MM.1S (cell line): ENCODE measurements around the gene CGN.

ENCODE experiments used
- DNase-seq: peaks from one replicate; pipeline ENCODE4 v3.0.0-alpha.2; 2015
- H2AFZ ChIP-seq: fragments of 300-600 bp; sonication (generic); 2 replicates; pipeline ENCODE4 v1.6.0; 2016; ENCODE audit warnings: antibody characterized with exemption, low read length
- H3F3A ChIP-seq: fragments of 300-600 bp; sonication (generic); 2 replicates; pipeline ENCODE4 v1.6.1; 2016; ENCODE audit warnings: mild to moderate bottlenecking, antibody characterized with exemption, low read length, moderate library complexity, mixed read lengths; ENCODE audit not compliant: insufficient read depth
- H3K27ac ChIP-seq: fragments of 300-600 bp; sonication (generic); 2 replicates; pipeline ENCODE4 v1.5.1; 2016; ENCODE audit warnings: mild to moderate bottlenecking, low read length
- H3K27me3 ChIP-seq: fragments of 300-600 bp; sonication (generic); replicated peaks from 2 replicates; pipeline ENCODE4 v1.6.0; 2016; ENCODE audit warnings: low read length; ENCODE audit not compliant: insufficient read depth
- H3K36me3 ChIP-seq: fragments of 300-600 bp; sonication (generic); replicated peaks from 2 replicates; pipeline ENCODE4 v1.6.1; 2016; ENCODE audit warnings: mild to moderate bottlenecking, low read length, mixed read lengths; ENCODE audit not compliant: insufficient read depth
- H3K4me1 ChIP-seq: fragments of 300-600 bp; sonication (generic); 2 replicates; pipeline ENCODE4 v1.6.1; 2016; ENCODE audit warnings: low read length, mixed read lengths
- H3K4me2 ChIP-seq: fragments of 300-600 bp; sonication (generic); 2 replicates; pipeline ENCODE4 v1.6.0; 2016; ENCODE audit warnings: low read depth, low read length
- H3K4me3 ChIP-seq: fragments of 300-600 bp; sonication (generic); 2 replicates; pipeline ENCODE4 v1.5.1; 2016; ENCODE audit warnings: low read length, mixed read lengths
- H3K79me2 ChIP-seq: fragments of 300-600 bp; sonication (generic); 2 replicates; pipeline ENCODE4 v1.6.1; 2016; ENCODE audit warnings: mixed run types, low read length, mixed read lengths
- H3K9ac ChIP-seq: fragments of 300-600 bp; sonication (generic); 2 replicates; pipeline ENCODE4 v1.6.1; 2016; ENCODE audit warnings: low read length, mixed read lengths
- H3K9me2 ChIP-seq: fragments of 300-600 bp; sonication (generic); replicated peaks from 2 replicates; pipeline ENCODE4 v1.6.1; 2016; ENCODE audit warnings: mild to moderate bottlenecking, low read length, mixed read lengths; ENCODE audit not compliant: insufficient read depth
- H3K9me3 ChIP-seq: fragments of 300-600 bp; sonication (generic); replicated peaks from 2 replicates; pipeline ENCODE4 v1.6.1; 2016; ENCODE audit warnings: mild to moderate bottlenecking, low read length, mixed read lengths; ENCODE audit not compliant: insufficient read depth
- H4K20me1 ChIP-seq: fragments of 300-600 bp; sonication (generic); 2 replicates; pipeline ENCODE4 v1.6.1; 2016; ENCODE audit warnings: mild to moderate bottlenecking, low read length, moderate library complexity, mixed read lengths; ENCODE audit not compliant: insufficient read depth
- CTCF ChIP-seq: fragments of 300-600 bp; sonication (generic); IDR thresholded peaks from 2 replicates; pipeline ENCODE4 v1.5.1; 2016; ENCODE audit warnings: antibody characterized with exemption, low read length, mixed read lengths
- EZH2 ChIP-seq: fragments of 300-600 bp; sonication (generic); optimal IDR thresholded peaks from 2 replicates; pipeline ENCODE3; 2017; ENCODE audit warnings: low read depth, mild to moderate bottlenecking, antibody characterized with exemption, low read length, mixed read lengths
- EZH2phosphoT487 ChIP-seq: fragments of 300-600 bp; sonication (generic); IDR thresholded peaks from 2 replicates; pipeline ENCODE4 v1.6.1; 2018; ENCODE audit warnings: antibody characterized with exemption, low read length

Gene CGN

DNA sequence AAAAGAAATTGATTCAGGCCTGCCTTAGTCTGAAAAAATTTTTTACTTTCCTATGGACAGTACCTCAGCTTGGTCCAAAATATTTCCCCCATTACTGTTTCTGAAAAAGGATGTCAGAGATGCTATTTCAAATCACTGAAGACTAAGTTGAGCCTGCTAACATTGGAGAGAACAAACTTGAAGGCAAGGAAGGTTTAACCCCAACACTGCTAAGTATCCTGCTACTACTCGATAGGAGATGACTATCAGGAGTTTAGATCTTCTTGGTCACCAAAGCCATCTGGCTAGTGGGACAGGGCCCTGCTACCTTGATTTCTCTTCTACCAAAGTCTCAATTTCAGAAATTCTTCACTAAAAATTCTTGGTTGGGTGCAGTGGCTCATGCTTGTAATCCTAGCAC lies 29.2 kb upstream of the CGN start:
- Histone ChIP-seq H4K20me1 (no peaks in the 10 kb centered on the region), H3K4me3 (no peak overlapping the region), H3K27ac (no peak overlapping the region), H3K9me2 (no peaks in the 10 kb centered on the region), H3K4me1 (peaks cover 6% of the 10 kb centered on the region; the same call in 1 of the 2 replicates), H3K36me3 (no peaks in the 10 kb centered on the region), H3K9me3 (no peaks in the 10 kb centered on the region), H3F3A (no peaks in the 10 kb centered on the region), H3K4me2 (no peak overlapping the region), H3K79me2 (no peaks in the 10 kb centered on the region), H2AFZ (no peak overlapping the region), H3K9ac (no peak overlapping the region), H3K27me3 (no peaks in the 10 kb centered on the region)
- DNase-seq: no peak
- TF ChIP-seq EZH2phosphoT487 (no peak), CTCF (no peak), EZH2 (no peak)

- Histone ChIP-seq H3K4me1 (peaks cover 4% of the 10 kb centered on the region; the same call in 1 of the 2 replicates), H3K4me3 (no peak overlapping the region), H3K9ac (no peak overlapping the region), H3K36me3 (no peaks in the 10 kb centered on the region), H3K27me3 (no peaks in the 10 kb centered on the region), H3K27ac (no peak overlapping the region), H3K79me2 (no peaks in the 10 kb centered on the region), H3K9me3 (no peaks in the 10 kb centered on the region), H4K20me1 (no peaks in the 10 kb centered on the region), H3K9me2 (no peaks in the 10 kb centered on the region), H2AFZ (no peak overlapping the region), H3F3A (peaks cover 11% of the 10 kb centered on the region; the same call in 1 of the 2 replicates), H3K4me2 (no peak overlapping the region)
- DNase-seq: no peak
- no peak for TF ChIP-seq EZH2
- TF ChIP-seq EZH2phosphoT487: no peak
- TF ChIP-seq CTCF: no peak
Observed at GRCh38 chr1:151485685-151486255, 25.4 kb upstream of the CGN start.

- no peaks in the 10 kb centered on the region for H3K9me2 ChIP-seq
- TF ChIP-seq EZH2 (no peak), CTCF (no peak), EZH2phosphoT487 (no peak)
- H3K79me2 ChIP-seq: no peaks in the 10 kb centered on the region
- no peaks in the 10 kb centered on the region for H3K9me3 ChIP-seq
- H2AFZ ChIP-seq: no peak overlapping the region
- H3K36me3 ChIP-seq: no peaks in the 10 kb centered on the region
- H3K4me1 ChIP-seq: peaks cover 5% of the 10 kb centered on the region; the same call in 1 of the 2 replicates
- H3F3A ChIP-seq: peaks cover 11% of the 10 kb centered on the region; the same call in 1 of the 2 replicates
- H3K27ac ChIP-seq: no peak overlapping the region
- no peak for DNase-seq
- H3K4me2 ChIP-seq: no peak overlapping the region
- H3K27me3 ChIP-seq: no peaks in the 10 kb centered on the region
- H4K20me1 ChIP-seq: no peaks in the 10 kb centered on the region
- no peak overlapping the region for H3K4me3 ChIP-seq
- H3K9ac ChIP-seq: no peak overlapping the region
Observed at GRCh38 chr1:151486557-151486956, 24.6 kb upstream of the CGN start.
